ENCODE data around the gene GSE1.

The GSE1 gene

DNA sequence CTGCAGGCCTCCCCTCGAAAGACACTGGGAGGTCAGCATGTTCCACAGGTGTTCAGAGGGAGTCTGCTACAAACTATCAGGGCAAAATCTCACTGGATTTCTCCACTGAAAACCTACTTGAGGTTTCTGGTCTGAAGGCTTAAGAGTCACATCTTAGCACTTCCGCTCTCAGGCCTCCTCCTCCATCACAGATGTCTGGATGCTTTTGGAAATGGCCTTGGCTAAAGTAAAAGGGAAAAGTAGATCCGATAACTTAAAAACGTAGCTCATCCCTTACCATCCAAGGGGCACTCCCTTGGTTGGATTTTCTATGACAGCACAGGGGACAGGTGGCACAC is 61.3 kb downstream of the GSE1 start:
- no peaks in the 10 kb centered on the region for H3K27me3 ChIP-seq (ENCODE audit: low read depth, low read length)
- peak overlapping the region; percentile 28 for H3K27ac ChIP-seq (ENCODE audit: low read length)
- peaks cover 0 to 8% of the 10 kb centered on the region in 2 donors for H3K4me1 ChIP-seq (ENCODE audit: control insufficient read depth in 1 of 2, insufficient read depth in 2 of 2, low read length in 2 of 2)
- H3K36me3 ChIP-seq (ENCODE audit: control insufficient read depth in 1 of 2, insufficient read depth in 2 of 2, low read length in 2 of 2), result peaks cover 37 to 40% of the 10 kb centered on the region in 2 donors
- H3K4me3 ChIP-seq (ENCODE audit: low read depth in 1 of 2, low read length in 2 of 2), result no peak overlapping the region
- H3K9me3 ChIP-seq (ENCODE audit: control insufficient read depth in 1 of 2, low read length in 2 of 2), result no peaks in the 10 kb centered on the region

DNA sequence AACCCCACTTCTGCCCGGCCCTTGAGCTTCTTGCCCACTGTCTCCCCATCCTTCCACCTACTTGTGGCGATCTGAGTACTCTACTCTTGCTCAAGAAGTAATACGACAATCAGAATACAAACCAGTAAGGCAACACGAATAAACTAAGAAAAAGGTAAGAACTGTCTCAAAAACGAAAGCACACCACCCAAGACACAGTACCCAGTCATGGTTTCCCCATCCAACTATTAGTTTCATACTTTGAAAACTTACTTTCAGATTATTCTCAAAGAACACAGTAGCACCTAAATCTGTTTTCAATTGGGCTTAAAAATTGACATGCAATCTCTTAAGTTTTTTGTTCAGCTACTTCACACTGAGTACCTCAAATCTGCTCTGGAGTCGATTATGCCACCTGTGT is 61.7 kb downstream of the GSE1 start:
- peaks cover 0 to 8% of the 10 kb centered on the region in 2 donors for H3K4me1 ChIP-seq (ENCODE audit: control insufficient read depth in 1 of 2, insufficient read depth in 2 of 2, low read length in 2 of 2)
- H3K4me3 ChIP-seq (ENCODE audit: low read depth in 1 of 2, low read length in 2 of 2), result no peak overlapping the region
- H3K27ac ChIP-seq (ENCODE audit: low read length), result peak overlapping the region; percentile 28
- H3K9me3 ChIP-seq (ENCODE audit: control insufficient read depth in 1 of 2, low read length in 2 of 2), result no peaks in the 10 kb centered on the region
- H3K27me3 ChIP-seq (ENCODE audit: low read depth, low read length), result no peaks in the 10 kb centered on the region
- peaks cover 33 to 37% of the 10 kb centered on the region in 2 donors for H3K36me3 ChIP-seq (ENCODE audit: control insufficient read depth in 1 of 2, insufficient read depth in 2 of 2, low read length in 2 of 2)

DNA sequence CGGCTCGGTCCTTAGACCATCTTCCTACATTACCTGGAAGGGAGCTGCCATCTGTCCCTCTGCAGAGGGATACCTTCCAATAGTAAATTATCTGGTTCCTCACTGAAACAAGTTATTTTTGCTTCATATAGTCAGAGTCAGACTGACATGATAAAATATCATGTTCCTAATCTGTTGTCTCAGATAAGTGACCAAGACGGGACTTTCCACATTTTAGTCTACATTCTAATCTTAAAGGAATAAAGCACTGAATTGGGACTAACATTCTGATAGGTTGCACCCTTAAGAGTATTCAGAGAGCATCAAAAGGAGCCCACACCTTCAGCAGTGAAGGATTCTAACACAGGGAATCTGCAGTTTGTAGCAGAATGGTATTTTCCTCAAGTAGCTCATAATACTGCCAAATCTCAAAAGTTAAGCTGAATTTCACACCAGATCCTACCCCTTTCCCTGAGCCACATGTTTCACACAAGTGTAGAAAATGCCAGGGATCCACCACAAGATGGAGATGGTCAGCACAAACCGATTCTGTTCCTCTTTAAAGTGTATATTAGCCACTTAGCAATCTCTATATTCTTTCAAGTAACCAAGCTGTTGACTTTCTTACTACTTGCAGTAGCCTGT is 62.2 kb downstream of the GSE1 start:
- Histone ChIP-seq H3K4me3 (ENCODE audit: low read depth in 1 of 2, low read length in 2 of 2) (no peak overlapping the region), H3K27me3 (ENCODE audit: low read depth, low read length) (no peaks in the 10 kb centered on the region), H3K9me3 (ENCODE audit: control insufficient read depth in 1 of 2, low read length in 2 of 2) (no peaks in the 10 kb centered on the region), H3K4me1 (ENCODE audit: control insufficient read depth in 1 of 2, insufficient read depth in 2 of 2, low read length in 2 of 2) (peaks cover 0 to 8% of the 10 kb centered on the region in 2 donors), H3K27ac (ENCODE audit: low read length) (peak overlapping the region; percentile 28), H3K36me3 (ENCODE audit: control insufficient read depth in 1 of 2, insufficient read depth in 2 of 2, low read length in 2 of 2) (peaks cover 31 to 32% of the 10 kb centered on the region in 2 donors)

DNA sequence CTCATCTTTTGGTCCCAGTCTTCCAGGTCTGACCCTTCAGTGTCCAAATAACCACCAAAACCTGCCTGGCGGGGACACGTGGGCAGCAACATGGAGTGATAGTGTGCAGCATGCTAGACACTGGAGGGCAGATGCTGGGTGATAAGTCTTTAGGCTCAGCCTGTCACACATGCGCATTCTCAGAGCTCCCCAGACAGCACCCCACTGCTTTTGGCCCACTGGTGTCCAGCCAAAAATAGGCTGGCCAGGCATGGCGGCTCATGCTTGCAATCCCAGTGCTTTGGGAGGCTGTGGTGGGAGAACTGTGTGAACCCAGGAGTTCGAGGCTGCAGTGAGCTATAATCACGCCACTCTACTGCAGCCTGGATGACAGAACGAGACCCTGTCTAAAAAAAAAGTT is 63.3 kb downstream of the GSE1 start:
- no peaks in the 10 kb centered on the region for H3K9me3 ChIP-seq (ENCODE audit: control insufficient read depth in 1 of 2, low read length in 2 of 2)
- no peak overlapping the region for H3K4me3 ChIP-seq (ENCODE audit: low read depth in 1 of 2, low read length in 2 of 2)
- peaks cover 22 to 30% of the 10 kb centered on the region in 2 donors for H3K36me3 ChIP-seq (ENCODE audit: control insufficient read depth in 1 of 2, insufficient read depth in 2 of 2, low read length in 2 of 2)
- H3K27ac ChIP-seq (ENCODE audit: low read length), result no peak overlapping the region
- H3K27me3 ChIP-seq (ENCODE audit: low read depth, low read length), result no peaks in the 10 kb centered on the region
- H3K4me1 ChIP-seq (ENCODE audit: control insufficient read depth in 1 of 2, insufficient read depth in 2 of 2, low read length in 2 of 2), result peaks cover 0 to 8% of the 10 kb centered on the region in 2 donors

DNA sequence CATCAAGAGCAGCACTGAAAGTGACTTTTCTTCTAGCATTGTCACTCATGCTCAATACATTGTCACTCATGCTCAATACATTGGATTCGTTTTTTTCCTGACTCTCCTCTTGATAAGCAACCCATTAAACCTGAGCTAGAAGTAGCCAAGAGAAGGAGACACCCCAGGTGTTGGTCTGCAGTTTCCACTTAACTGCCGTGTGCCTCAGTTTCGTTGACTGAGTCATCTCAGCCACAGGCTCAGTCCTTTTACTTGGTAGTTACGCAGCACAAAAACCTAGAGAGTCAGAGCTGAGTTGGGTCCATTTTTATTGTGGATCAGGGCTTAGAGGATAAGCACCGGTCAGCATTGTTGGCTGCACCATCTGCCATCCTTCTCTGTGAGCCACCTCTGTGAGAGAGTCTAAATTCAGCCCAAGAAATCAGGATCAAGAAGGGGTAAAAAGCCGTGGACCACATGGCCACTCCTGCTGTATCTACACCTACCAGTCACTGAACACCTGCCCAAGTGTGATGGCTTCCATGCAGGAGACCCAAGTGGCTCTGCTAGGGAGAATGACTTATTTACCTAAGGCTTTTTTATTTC is 64.4 kb downstream of the GSE1 start:
- Histone ChIP-seq H3K27ac (ENCODE audit: low read length) (no peak overlapping the region), H3K36me3 (ENCODE audit: control insufficient read depth in 1 of 2, insufficient read depth in 2 of 2, low read length in 2 of 2) (peaks cover 13 to 25% of the 10 kb centered on the region in 2 donors), H3K4me3 (ENCODE audit: low read depth in 1 of 2, low read length in 2 of 2) (no peak overlapping the region), H3K9me3 (ENCODE audit: control insufficient read depth in 1 of 2, low read length in 2 of 2) (no peaks in the 10 kb centered on the region), H3K27me3 (ENCODE audit: low read depth, low read length) (no peaks in the 10 kb centered on the region), H3K4me1 (ENCODE audit: control insufficient read depth in 1 of 2, insufficient read depth in 2 of 2, low read length in 2 of 2) (peaks cover 0 to 8% of the 10 kb centered on the region in 2 donors)

DNA sequence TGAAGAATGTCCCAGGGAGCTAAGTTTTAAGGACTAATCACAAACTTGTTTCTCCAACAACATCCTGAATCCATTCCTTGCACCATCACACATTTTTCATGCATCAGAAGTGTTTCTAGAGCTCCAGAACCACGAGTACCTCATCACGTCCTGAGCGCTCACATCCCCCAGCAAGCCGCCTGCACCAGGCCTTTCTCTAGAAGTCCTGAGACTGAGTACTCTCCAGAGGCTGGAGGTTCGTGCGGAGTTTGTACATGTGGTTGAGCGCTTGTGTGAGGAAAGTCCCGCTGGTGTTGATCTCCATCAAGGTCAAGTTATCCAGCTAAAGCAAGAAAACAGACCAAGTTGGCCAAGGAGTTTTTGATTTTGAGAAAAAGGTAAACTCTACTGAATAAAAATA is 64.9 kb downstream of the GSE1 start:
- Histone ChIP-seq H3K4me3 (ENCODE audit: low read depth in 1 of 2, low read length in 2 of 2) (no peak overlapping the region), H3K9me3 (ENCODE audit: control insufficient read depth in 1 of 2, low read length in 2 of 2) (no peaks in the 10 kb centered on the region), H3K27ac (ENCODE audit: low read length) (no peak overlapping the region), H3K36me3 (ENCODE audit: control insufficient read depth in 1 of 2, insufficient read depth in 2 of 2, low read length in 2 of 2) (peaks cover 9 to 20% of the 10 kb centered on the region in 2 donors), H3K27me3 (ENCODE audit: low read depth, low read length) (no peaks in the 10 kb centered on the region), H3K4me1 (ENCODE audit: control insufficient read depth in 1 of 2, insufficient read depth in 2 of 2, low read length in 2 of 2) (peaks cover 0 to 8% of the 10 kb centered on the region in 2 donors)

DNA sequence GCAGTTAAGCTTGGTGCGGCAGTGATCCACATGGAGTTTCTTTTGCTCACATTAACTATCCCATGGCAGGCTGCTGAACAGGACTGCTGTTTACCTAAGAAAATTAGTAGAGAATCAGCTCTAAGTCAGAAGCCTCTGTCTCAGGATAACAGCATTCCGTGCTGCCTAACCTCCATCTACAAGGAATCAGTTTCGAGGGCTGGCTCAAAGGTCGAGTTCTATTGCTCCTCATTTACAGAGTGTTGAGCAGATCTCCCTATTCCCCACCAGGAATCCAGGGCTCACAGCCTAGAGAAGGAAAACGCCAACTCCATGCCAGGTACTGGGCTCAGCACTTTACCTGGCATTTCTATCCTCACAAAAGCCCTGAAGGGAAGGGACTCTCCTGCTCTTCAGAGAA is 65.7 kb downstream of the GSE1 start:
- no peaks in the 10 kb centered on the region for H3K27me3 ChIP-seq (ENCODE audit: low read depth, low read length)
- no peak overlapping the region for H3K27ac ChIP-seq (ENCODE audit: low read length)
- H3K9me3 ChIP-seq (ENCODE audit: control insufficient read depth in 1 of 2, low read length in 2 of 2), result no peaks in the 10 kb centered on the region
- no peak overlapping the region for H3K4me3 ChIP-seq (ENCODE audit: low read depth in 1 of 2, low read length in 2 of 2)
- peaks cover 0 to 4% of the 10 kb centered on the region in 2 donors for H3K4me1 ChIP-seq (ENCODE audit: control insufficient read depth in 1 of 2, insufficient read depth in 2 of 2, low read length in 2 of 2)
- peaks cover 9 to 19% of the 10 kb centered on the region in 2 donors for H3K36me3 ChIP-seq (ENCODE audit: control insufficient read depth in 1 of 2, insufficient read depth in 2 of 2, low read length in 2 of 2)

DNA sequence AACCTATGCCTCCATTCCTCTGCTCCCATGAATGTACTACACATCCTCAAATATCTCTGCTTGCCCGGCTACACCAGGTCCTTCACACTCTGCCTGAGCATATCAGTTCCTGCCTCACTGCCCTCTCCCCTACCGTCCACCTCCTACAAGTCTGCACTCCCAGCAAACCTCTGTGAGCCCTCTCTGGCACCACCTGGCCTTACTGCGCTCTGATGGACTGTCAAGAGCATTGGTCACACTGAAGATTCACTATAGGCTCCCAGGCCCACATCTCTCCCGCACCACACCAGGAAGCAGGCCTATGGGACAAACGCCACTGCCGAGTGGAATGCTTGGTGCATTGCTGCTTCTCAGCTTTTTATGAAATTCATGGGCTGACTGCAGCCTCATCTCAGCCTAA is 66.7 kb downstream of the GSE1 start:
- no peaks in the 10 kb centered on the region for H3K27me3 ChIP-seq (ENCODE audit: low read depth, low read length)
- no peak overlapping the region for H3K4me3 ChIP-seq (ENCODE audit: low read depth in 1 of 2, low read length in 2 of 2)
- no peaks in the 10 kb centered on the region for H3K9me3 ChIP-seq (ENCODE audit: control insufficient read depth in 1 of 2, low read length in 2 of 2)
- peaks cover 7 to 9% of the 10 kb centered on the region in 2 donors for H3K36me3 ChIP-seq (ENCODE audit: control insufficient read depth in 1 of 2, insufficient read depth in 2 of 2, low read length in 2 of 2)
- no peak overlapping the region for H3K27ac ChIP-seq (ENCODE audit: low read length)
- H3K4me1 ChIP-seq (ENCODE audit: control insufficient read depth in 1 of 2, insufficient read depth in 2 of 2, low read length in 2 of 2), result no peaks in the 10 kb centered on the region

DNA sequence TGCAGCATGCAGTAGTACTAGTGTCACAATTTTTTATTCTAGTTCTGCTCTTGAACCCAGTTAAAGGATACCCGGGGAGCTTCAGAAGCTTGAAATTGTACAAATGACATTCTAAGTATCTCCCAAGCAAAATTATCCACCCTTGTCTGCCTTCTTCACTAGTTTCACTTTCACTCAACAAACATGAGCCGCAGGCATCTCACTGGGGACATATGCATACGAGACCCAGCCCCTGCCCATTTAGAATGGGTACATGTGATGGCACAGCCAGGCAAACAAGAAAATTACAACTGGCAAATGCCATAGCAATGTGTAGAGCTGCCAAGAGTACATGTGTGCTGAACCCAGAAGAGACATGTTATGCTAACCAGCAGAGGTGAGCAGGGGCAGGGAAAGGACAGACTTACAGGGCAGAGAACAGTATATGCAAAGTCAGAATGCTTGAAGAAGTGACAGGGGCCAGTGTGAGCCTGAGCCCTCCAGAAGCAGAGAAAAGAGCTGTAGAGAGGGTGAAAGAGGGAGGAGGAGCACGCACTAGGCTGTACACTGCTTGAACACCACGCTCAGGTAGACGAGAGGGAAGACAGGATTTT is 67.3 kb downstream of the GSE1 start:
- Histone ChIP-seq H3K27ac (ENCODE audit: low read length) (no peak overlapping the region), H3K4me1 (ENCODE audit: control insufficient read depth in 1 of 2, insufficient read depth in 2 of 2, low read length in 2 of 2) (no peaks in the 10 kb centered on the region), H3K4me3 (ENCODE audit: low read depth in 1 of 2, low read length in 2 of 2) (no peak overlapping the region), H3K27me3 (ENCODE audit: low read depth, low read length) (no peaks in the 10 kb centered on the region), H3K9me3 (ENCODE audit: control insufficient read depth in 1 of 2, low read length in 2 of 2) (no peaks in the 10 kb centered on the region), H3K36me3 (ENCODE audit: control insufficient read depth in 1 of 2, insufficient read depth in 2 of 2, low read length in 2 of 2) (peaks cover under 1 to 3% of the 10 kb centered on the region in 2 donors)

DNA sequence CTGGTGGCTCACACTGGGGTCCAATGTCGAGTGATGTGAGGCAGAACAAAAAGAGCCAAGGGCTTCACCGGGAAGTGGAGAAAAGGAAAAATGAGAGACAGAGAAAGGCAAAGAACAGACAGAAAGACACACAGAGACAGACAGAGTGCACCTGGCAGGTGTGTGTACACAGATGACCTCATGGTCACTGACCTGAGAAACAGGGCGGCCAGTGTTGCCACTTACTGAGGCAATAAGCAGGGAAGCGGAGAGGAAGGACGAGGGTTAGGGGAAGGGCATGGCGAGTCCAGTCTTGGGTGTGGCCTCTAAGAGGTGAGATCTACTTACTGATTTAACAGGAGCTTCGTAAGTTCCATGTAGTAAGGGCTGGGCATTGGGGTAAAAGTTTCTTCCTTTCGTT is 68.1 kb downstream of the GSE1 start:
- H3K4me1 ChIP-seq (ENCODE audit: control insufficient read depth in 1 of 2, insufficient read depth in 2 of 2, low read length in 2 of 2), result no peaks in the 10 kb centered on the region
- no peaks in the 10 kb centered on the region for H3K9me3 ChIP-seq (ENCODE audit: control insufficient read depth in 1 of 2, low read length in 2 of 2)
- H3K27me3 ChIP-seq (ENCODE audit: low read depth, low read length), result no peaks in the 10 kb centered on the region
- H3K4me3 ChIP-seq (ENCODE audit: low read depth in 1 of 2, low read length in 2 of 2), result no peak overlapping the region
- H3K27ac ChIP-seq (ENCODE audit: low read length), result no peak overlapping the region
- H3K36me3 ChIP-seq (ENCODE audit: control insufficient read depth in 1 of 2, insufficient read depth in 2 of 2, low read length in 2 of 2), result no peaks in the 10 kb centered on the region

DNA sequence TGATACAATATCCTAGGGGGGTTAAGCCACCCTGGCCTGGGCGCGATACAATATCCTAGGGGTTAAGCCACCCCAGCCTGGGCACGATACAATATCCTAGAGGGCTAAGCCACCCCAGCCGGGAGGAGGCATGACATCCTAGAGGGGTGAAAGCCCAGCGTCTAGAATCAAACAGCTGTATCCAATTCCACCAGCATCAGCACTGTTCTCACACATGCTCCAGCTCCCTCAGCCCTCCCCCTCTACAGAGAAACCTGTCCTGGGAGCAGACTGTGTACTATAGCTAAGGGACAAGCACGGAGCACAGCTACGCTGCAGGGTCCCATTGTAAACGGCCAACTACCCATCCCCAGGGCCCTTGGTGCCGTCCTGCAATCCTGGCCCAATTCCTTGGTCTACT is 69.4 kb downstream of the GSE1 start:
- Histone ChIP-seq H3K27ac (ENCODE audit: low read length) (no peak overlapping the region), H3K4me3 (ENCODE audit: low read depth in 1 of 2, low read length in 2 of 2) (no peak overlapping the region), H3K9me3 (ENCODE audit: control insufficient read depth in 1 of 2, low read length in 2 of 2) (no peaks in the 10 kb centered on the region), H3K4me1 (ENCODE audit: control insufficient read depth in 1 of 2, insufficient read depth in 2 of 2, low read length in 2 of 2) (no peaks in the 10 kb centered on the region), H3K36me3 (ENCODE audit: control insufficient read depth in 1 of 2, insufficient read depth in 2 of 2, low read length in 2 of 2) (no peaks in the 10 kb centered on the region), H3K27me3 (ENCODE audit: low read depth, low read length) (no peaks in the 10 kb centered on the region)

All from muscle layer of duodenum (tissue), 2 donors.